ENCODE measurements around the gene ARMC8. TPM values are rescaled to one million over a fixed set of nuclear protein-coding genes. Genes with fewer than 3 reads are reported as not detected.

The ARMC8 gene
- total and polyA plus RNA-seq, 2 donors (not counting 1 experiment from before 2014, with no cell fraction given): 35.3 to 81.1 TPM

- ATAC-seq (ENCODE audit: low read depth) (no peak), DNase-seq (no peak)
- TF ChIP-seq CTCF (IDR thresholded peaks at IDR 0.05) (no peak), EZH2 (IDR thresholded peaks at IDR 0.05; ENCODE audit: borderline replicate concordance, insufficient read depth, low read depth, low read length, poor library complexity, severe bottlenecking) (no peak)
- no peaks in the 10 kb centered on the region for H3K9me3 Mint-ChIP-seq (ENCODE audit: insufficient read depth)
- H3K9ac ChIP-seq (ENCODE audit: low read length): no peak overlapping the region
- no peak overlapping the region for H3K4me2 ChIP-seq (replicated peaks; ENCODE audit: low read depth, low read length, poor library complexity, severe bottlenecking)
- H3K36me3 ChIP-seq (replicated peaks in 1 of 2; ENCODE audit: control extremely low read depth in 1 of 2, control insufficient read depth in 1 of 2, extremely low read depth in 1 of 2, insufficient read depth in 2 of 2, low read length in 1 of 2): peaks cover 9 to 35% of the 10 kb centered on the region in 2 experiments
- no peaks in the 10 kb centered on the region for H3K9me3 ChIP-seq (ENCODE audit: control extremely low read depth in 1 of 3, control insufficient read depth in 2 of 3, insufficient read depth in 1 of 3, low read length in 2 of 3)
- no peaks in the 10 kb centered on the region for H3K27me3 ChIP-seq (replicated peaks in 1 of 4; ENCODE audit: control extremely low read depth in 1 of 4, control insufficient read depth in 3 of 4, insufficient read depth in 4 of 4, low read length in 3 of 4)
- ChIA-PET POLR2A (no interaction called here), CTCF (no interaction called here)
- no peak overlapping the region for H3K27ac ChIP-seq (ENCODE audit: low read length in 2 of 2)
- H3K4me1 ChIP-seq (ENCODE audit: control insufficient read depth in 2 of 2, insufficient read depth in 2 of 2, low read length in 2 of 2): no peaks in the 10 kb centered on the region
- no peaks in the 10 kb centered on the region for H3K79me2 ChIP-seq (ENCODE audit: control insufficient read depth, insufficient read depth, low read length)
- no peak overlapping the region for H2AFZ ChIP-seq (ENCODE audit: insufficient read depth, low read depth, low read length, poor library complexity, severe bottlenecking)
- H3K4me3 ChIP-seq (ENCODE audit: control extremely low read depth in 1 of 5, extremely low read depth in 1 of 5, insufficient read depth in 1 of 5, low read depth in 2 of 5, low read length in 4 of 5): no peak overlapping the region
- H4K20me1 ChIP-seq (ENCODE audit: control insufficient read depth, insufficient read depth, low read length, poor library complexity, severe bottlenecking): no peaks in the 10 kb centered on the region
- H3K27me3 Mint-ChIP-seq: no peaks in the 10 kb centered on the region
- intact Hi-C loops (cut with micrococcal nuclease): no loop called here
- 96% methylated on average over 3 of the region's 5 CpGs for WGBS (ENCODE audit: insufficient coverage)
- H3K4me3 Mint-ChIP-seq: no peak overlapping the region
- no peak overlapping the region for H3K27ac Mint-ChIP-seq
- peaks cover 2% of the 10 kb centered on the region for H3K4me1 Mint-ChIP-seq
Observed at GRCh38 chr3:138297059-138297607, 110.0 kb downstream of the ARMC8 start.

DNA sequence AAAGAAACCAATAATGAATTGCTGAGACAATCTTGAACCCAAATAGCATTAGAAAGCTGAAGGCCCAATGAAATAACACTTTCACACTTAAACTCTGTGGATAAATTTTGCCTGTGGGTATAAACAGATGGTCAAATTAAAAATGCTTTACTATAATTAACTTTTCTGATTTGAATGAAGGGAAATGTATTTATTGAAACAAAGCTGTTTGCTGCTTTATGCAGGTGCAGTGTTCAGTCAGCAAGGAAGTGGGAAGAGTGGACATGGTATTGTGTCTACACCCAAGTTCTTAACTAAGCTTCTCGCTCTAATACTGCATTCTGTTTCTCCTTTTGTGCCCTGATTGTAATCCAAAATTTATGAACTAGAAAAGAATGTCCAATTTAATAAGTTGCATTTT, 110.8 kb downstream of the ARMC8 start:
- intact Hi-C loops (cut with micrococcal nuclease): no loop called here
- POLR2A ChIA-PET: no interaction called here
- ATAC-seq (ENCODE audit: low read depth) (no peak), DNase-seq (no peak)
- no peaks in the 10 kb centered on the region for H4K20me1 ChIP-seq (ENCODE audit: control insufficient read depth, insufficient read depth, low read length, poor library complexity, severe bottlenecking)
- no peak overlapping the region for H3K4me3 ChIP-seq (ENCODE audit: control extremely low read depth in 1 of 5, extremely low read depth in 1 of 5, insufficient read depth in 1 of 5, low read depth in 2 of 5, low read length in 4 of 5)
- H3K79me2 ChIP-seq (ENCODE audit: control insufficient read depth, insufficient read depth, low read length): no peaks in the 10 kb centered on the region
- H3K9me3 Mint-ChIP-seq (ENCODE audit: insufficient read depth): no peaks in the 10 kb centered on the region
- no peak overlapping the region for H3K9ac ChIP-seq (ENCODE audit: low read length)
- peaks cover 9 to 28% of the 10 kb centered on the region in 2 experiments for H3K36me3 ChIP-seq (replicated peaks in 1 of 2; ENCODE audit: control extremely low read depth in 1 of 2, control insufficient read depth in 1 of 2, extremely low read depth in 1 of 2, insufficient read depth in 2 of 2, low read length in 1 of 2)
- no CpG with 5 or more reads among the region's 1 CpG for WGBS (ENCODE audit: insufficient coverage)
- H3K9me3 ChIP-seq (ENCODE audit: control extremely low read depth in 1 of 3, control insufficient read depth in 2 of 3, insufficient read depth in 1 of 3, low read length in 2 of 3): no peaks in the 10 kb centered on the region
- TF ChIP-seq CTCF (IDR thresholded peaks at IDR 0.05) (no peak), EZH2 (IDR thresholded peaks at IDR 0.05; ENCODE audit: borderline replicate concordance, insufficient read depth, low read depth, low read length, poor library complexity, severe bottlenecking) (no peak)
- H2AFZ ChIP-seq (ENCODE audit: insufficient read depth, low read depth, low read length, poor library complexity, severe bottlenecking): no peak overlapping the region
- H3K4me2 ChIP-seq (replicated peaks; ENCODE audit: low read depth, low read length, poor library complexity, severe bottlenecking): no peak overlapping the region
- H3K4me1 Mint-ChIP-seq: peaks cover 2% of the 10 kb centered on the region
- H3K27ac Mint-ChIP-seq: no peak overlapping the region
- no peak overlapping the region for H3K4me3 Mint-ChIP-seq
- no peaks in the 10 kb centered on the region for H3K27me3 ChIP-seq (replicated peaks in 1 of 4; ENCODE audit: control extremely low read depth in 1 of 4, control insufficient read depth in 3 of 4, insufficient read depth in 4 of 4, low read length in 3 of 4)
- H3K4me1 ChIP-seq (ENCODE audit: control insufficient read depth in 2 of 2, insufficient read depth in 2 of 2, low read length in 2 of 2): no peaks in the 10 kb centered on the region
- H3K27ac ChIP-seq (ENCODE audit: low read length in 2 of 2): no peak overlapping the region
- CTCF ChIA-PET: no interaction called here
- no peaks in the 10 kb centered on the region for H3K27me3 Mint-ChIP-seq

Measured in B cell (primary cell).